Stimulated activated CD8-positive, alpha-beta memory T cell treated with anti-CD3 and anti-CD28 coated beads, Interleukin-15, amount 100 ng/mL, for 1 hour (primary cell): ENCODE results near the gene GPR87.

ENCODE experiments used
- DNase-seq: peaks from one replicate; pipeline ENCODE4 v3.0.0-alpha.2; 2020; ENCODE audit warnings: low read depth

GPR87 gene

DNA sequence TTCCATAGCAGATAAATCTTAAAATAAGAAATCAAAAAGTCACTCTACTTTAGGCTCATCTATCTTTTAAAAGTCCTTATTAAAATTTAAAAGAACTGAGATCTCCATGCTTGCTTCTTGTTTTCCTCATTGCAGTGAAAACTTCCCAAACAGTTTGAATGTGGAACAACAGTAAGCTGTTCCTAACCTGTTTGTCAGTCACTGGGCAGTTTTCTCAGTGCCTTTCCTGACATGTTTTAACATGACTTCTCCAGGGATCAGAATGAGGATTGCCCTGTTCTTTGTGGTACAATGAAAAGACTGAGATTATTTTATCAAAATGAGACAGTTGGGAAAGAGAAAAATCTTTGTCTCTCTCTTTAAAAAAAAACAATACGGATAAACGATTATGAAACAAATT lies 774 bp downstream of the GPR87 start:
- DNase-seq = no peak

DNA sequence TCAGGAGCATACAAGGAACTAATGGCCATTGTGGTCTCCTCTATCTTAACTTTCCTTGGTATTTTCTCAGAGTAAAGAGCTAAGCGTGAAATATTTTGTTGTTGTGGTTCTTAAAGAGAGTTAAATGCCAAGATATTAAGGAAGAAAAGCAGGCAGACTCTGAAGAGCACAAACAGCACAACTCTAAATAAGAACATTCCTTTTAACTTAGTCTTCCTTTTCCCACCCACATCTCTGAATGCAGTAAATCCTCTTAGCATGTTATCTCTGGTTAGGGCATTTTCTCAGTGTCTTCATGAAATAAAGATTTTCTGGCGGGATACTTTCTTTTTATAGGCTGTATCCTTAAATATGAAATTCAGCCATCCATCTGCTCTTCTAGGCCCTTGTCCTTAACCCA lies 1.5 kb downstream of the GPR87 start:
- no peak for DNase-seq

DNA sequence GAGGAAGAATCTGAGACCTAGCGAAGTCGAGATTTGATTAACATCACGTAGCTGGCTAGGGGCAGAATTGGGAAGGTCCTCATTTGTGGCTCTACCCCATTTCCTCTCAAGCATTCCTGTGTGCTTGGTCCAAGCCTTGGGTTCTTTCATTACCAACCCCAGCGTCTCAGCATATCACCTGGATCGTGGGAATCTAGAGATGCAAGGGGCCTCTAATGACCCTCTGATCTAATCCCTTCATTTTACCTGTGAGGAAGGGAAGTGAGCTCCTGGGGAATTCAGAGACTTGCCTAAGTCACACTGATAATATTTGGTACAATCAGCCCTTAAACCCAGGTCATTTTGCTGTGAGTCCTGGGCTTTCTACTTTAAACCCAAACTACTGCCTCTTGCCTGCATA lies 2.0 kb downstream of the GPR87 start:
- no peak for DNase-seq

DNA sequence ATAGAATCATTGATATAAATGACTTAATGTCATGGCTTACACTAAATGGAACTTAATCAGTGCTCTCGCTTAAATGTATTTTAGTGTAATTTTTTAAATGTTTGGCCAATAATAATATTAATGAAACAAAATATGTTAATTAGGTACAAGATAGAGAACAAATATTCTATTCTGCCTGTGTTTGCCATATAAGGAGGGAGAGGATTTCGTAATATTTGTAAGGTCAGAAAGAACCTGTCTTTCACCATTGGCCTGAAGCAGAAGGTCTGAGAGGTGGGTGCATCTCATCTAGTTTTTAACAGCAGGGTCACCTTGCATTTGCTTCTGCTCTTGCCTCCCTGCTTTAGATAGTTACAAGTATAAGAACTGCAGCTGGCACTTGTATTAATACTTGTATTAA lies 2.5 kb downstream of the GPR87 start:
- no peak for DNase-seq

DNA sequence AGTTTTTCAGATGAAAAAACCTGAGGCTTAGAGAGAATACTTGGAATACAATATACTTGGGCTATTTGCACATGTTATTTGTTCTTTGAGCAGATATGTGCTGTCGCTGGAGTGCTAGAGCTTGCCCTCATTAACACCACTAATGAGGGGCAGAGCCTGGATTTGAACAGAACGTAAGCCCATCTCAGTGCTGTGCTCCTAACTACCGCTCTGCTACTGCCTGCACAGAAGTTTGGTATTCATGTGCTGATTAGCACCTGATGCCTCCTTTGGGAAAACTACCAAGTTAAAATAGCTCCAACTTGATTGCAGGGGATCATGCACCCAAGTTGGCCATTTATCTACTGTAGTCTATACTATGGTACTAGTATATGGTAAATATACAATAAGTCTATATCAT lies 3.6 kb downstream of the GPR87 start:
- no peak for DNase-seq

DNA sequence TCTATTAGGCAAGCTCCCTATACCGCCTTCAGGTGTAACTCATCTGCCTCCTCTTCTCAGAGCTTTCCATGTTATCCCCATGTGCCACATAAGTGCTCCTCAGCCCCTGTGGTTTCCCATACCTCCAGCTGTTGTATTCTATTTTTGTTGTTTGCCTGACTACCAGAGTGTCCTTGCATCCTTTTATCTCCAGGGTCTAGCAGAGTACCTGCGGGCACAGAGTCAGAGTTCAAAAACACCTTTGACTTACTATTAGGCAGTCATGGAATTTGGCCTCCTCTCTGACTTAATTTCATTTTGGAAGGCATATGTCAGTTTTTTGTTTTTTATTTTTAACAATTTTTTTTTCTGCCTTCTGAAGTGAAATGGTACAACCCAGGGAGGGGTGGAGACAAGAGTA lies 7.1 kb downstream of the GPR87 start:
- DNase-seq = no peak

DNA sequence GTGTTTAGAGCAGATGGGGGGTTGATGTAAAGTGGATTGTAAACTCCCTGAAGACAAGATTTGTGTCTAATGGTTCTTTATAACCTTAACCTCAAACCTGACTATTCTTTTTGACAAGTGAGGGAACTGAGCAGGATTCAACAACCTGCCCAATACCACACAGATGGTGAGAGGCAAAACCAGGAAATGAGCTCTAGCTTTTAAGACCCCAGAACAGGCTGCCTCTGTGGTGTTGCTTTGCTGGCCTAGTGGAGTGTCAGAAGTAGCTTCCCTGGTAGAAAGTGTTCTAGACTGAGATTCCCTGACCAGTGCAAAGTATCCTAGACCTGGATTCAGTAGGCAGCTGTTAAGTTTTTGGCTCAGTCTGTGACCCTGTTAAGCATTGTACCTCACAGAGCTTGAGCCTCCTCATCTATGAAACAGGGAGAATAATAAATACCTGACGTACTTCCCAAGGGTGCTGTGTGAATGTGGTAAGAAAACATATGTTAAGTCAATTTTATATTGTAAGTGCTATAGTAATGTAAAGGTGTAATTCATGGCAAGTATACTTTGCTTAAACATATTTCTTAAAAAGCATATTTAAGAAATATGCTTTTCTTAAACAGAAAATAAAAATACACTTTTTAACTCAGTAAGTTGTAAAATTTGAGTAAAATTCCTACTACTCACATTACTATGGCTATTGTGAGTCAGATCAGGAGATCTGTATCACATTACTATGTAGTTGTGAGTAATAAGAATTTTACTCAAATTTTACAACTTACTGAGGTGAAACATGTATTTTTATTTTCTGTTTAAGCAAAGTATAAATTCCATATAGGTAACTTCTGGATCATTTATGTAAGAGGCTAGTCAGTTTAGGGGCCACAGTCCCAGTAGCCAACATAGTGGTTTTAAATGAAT lies 8.8 kb downstream of the GPR87 start:
- no peak for DNase-seq

DNA sequence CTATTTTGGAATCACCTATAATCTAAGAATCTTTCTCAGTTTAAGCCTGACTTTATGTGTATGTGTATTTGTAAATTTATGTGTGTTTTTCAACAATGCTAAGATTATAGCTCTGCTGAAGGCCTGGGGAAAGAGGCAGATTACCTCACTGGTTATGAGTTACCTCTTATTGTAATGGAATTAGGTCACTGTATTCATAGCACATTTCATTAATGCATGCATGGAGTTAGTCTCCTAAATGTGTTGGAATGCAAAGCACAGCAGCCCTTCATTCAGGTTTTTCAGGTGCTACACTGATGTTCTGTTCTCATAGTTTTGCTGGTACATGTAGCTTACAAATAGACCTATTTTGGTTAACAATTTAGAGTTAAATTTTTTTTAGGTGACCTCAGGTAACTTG lies 9.5 kb downstream of the GPR87 start:
- DNase-seq = no peak

DNA sequence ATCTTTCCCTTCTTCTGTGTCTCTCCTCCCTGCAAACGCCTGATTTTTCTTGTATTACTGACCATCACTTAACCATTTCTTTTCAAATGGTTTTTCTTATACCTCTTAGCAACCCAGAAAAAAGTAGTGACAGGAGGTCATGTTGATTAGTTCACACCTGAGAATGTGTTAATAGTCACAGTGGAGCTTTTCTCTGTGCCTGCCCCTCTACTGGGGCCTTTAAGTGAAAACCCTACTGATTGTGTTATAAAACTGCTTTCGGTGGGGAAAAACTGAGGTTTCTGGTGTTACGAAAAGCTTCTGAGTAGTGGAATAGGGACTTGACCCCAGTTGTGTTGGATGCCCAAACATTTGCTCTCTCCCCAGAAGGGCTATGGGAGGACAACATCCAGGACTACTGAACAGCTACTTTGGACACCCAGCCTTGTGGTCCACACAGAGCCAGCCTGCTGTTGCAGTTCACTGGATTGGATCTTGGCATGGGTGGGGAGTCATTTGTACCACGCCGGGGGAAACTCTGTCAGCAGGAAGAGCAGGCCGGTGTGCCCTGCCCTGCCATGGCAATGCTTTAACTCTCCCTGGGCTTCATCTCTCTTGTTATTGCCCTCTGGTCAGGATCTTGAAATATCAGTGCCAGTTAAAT lies 10.3 kb downstream of the GPR87 start:
- no peak for DNase-seq

DNA sequence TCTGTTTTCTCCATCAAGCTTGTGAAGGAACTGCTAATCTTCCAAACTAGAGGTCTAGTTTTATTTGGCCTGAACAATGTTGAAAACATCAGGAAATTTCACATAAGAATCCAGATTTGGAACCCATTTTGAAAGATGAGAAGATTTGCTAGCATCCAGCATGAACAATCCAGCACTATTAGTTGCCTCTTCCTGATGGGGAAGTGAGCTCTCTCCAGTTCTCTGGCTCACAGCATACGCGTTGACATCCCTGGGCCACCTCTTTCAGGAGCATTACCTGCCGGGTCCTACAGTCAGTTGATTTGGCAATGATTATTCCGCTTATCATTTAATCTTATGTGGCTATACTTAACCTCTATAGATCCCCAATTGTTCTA lies 10.9 kb downstream of the GPR87 start:
- DNase-seq = no peak

DNA sequence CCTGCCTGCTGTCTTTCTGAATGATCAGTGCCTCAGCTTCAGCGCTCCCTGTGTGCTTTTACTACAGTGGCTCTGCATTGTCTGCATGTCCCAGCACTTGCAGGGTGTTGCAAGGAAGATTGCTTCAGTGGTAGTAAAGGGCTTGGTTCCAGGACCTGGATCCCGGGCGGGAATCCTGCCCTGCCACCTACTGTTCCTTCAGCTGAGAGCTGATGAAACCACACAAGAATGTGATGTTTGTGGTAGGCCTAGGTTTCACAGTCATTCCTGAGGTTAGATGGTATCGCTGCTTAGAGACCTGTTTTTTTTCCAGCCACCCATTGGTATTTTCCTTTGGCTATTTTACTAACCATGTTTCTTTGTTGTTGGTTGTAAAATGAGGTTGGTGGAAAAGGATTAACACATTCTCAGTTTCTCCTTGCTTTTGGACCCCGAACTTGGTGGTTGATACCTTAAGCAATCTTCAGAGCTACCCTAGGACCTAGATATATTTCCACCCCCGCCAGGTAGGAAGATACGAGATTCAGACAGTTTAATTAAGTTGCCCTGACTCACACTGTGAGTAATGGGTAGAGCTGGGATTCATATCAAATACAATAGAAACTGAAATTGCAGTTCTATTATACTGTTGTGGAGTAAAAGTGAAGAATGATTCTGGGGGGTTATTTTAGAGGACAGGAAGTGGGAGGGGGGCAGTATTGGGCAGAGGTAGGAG lies 11.4 kb downstream of the GPR87 start:
- DNase-seq = no peak

DNA sequence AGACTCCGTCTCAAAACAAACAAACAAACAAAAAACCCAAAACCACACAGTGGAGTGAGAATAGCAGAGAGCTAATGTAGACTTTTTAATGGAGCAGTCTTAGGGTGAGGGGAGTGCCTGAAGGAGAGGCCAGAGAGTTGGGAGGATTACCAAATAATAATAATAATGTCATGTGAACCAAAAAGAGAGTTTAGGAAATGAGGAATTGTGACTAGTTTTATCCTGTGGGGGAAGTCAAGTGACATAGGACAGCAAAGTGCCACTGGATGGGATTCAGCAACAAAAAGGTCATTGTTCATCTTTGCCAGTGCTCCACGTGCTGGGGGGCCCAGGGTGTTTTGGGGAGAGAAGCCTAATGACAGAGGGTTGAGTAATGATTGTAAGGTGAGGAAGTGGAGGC lies 12.9 kb downstream of the GPR87 start:
- no peak for DNase-seq

DNA sequence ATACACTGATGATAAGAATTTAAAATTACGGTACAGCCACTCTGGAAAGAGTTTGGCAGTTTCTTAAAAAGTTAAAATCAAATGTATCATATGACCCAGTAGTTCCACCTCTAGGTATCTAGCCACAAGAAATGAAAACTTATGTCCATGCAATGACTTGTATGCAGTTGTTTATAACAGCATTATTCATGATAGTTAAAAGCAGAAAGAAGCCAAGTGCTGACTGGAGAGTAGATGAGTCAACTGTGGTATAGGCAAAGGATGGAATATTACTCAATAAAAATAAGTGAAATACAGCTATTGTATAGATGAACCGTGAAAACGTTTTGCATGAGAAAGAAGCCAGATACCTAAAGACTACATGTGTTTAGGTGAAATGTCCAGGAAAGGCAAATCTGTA lies 14.8 kb downstream of the GPR87 start:
- no peak for DNase-seq

DNA sequence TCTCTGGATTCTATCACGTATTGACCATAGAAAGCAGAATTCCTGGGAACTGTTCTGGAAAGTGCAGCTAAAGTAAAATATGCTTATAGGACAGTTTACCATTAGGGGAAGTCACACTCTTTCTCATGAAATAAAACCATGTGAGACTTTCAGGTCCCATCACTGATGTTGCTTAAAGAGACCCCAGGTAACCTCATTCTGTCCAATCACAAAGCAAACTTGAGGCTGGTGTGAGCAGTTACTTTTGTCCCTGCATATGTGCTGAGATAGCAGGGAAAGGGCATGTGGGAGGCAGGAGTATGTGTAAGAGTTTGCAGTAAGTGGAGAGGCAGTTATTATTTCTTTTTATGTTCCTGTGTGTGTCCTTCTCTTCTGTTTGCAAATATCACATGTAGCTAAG lies 16.1 kb downstream of the GPR87 start:
- DNase-seq = no peak

DNA sequence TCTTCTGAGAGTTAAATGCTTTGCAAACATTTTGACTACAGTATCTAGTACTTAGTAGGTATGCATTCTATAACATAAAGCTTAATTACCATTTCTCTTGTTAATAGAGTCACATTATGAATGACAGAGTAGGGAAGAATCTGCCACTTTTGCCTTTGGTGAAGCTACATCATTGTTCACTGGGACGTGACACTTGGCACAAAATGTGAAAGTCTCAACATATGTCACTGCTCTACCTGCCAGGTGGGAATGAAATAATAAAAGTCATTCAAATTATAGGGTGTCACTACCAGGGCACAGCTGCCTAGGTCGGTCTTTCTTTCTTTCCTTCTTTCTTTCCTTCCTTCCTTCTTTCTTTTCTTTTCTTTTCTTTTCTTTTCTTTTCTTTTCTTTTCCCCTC lies 17.6 kb downstream of the GPR87 start:
- no peak for DNase-seq

DNA sequence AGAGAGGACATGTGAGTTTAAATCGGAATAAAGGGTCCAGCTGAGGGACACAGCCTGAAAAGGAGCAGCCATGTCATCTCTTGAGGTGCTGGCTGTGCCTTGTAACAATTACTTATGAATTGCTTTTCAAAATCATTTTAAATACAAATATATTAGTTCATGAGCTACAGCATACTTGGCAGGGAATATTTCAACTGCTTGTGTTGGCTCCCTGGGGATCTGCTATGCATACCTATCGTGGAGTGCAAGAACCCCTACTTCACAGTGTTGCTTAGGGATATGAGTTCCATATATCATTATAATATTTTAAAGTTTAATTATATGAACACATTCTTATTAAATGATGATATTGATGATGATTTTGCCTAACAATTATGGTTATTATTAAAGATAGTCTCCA lies 19.2 kb downstream of the GPR87 start:
- no peak for DNase-seq

DNA sequence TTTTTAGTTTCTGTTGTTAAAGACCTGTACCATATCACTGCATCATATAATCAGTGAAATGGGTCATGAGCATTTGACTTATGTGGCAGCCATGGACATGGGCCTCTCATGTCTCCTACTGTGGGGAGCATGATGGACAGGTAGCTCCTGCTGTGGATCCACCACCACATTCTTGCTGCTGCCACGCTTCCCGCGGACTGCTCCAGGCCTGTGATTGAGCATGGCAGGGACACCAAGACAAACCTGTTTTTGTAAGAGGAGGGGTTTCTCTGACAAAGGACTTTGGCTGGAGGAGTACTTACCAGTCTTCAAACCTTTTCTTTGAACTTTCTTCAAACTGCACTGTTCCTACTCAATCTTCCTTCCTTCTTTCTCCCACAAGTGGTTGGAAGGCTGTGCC lies 20.4 kb downstream of the GPR87 start:
- no peak for DNase-seq

DNA sequence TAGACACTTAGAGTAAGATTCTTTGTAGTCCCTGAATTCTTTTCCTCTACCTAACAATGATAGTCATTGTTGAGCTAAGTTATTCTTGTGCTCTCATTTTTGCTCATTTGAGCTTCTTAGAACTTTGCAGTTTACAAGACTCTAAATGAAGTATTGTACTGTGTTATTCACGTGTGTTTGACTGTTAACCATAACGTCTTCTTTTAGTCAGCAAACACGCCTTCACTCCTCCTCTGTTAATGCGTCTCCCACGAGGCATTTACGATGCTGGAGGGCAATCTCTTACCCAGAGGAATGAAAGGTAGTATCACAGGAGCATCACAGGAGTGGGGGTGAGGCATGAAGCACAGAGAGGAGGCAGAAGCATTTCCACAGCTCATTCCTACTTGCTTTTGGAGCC lies 23.5 kb downstream of the GPR87 start:
- DNase-seq = no peak

DNA sequence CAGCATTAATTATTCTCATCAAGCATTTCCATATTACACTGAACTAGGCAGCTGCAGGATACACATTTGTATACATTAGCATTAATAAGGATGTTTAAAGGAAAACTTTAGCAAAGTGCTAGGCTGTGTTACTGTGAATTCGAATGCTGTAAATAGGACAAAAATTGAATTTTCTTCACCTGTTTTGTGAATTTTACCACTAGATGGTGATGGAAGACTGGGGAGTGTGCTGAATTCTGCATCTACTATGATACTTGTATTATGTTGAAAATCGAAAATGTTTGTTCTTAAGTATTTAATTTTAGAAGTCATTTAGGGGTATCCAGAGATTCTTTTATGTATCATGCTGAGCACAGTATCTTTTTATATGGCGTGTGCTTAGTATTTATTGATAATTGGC lies 25.9 kb downstream of the GPR87 start:
- no peak for DNase-seq

DNA sequence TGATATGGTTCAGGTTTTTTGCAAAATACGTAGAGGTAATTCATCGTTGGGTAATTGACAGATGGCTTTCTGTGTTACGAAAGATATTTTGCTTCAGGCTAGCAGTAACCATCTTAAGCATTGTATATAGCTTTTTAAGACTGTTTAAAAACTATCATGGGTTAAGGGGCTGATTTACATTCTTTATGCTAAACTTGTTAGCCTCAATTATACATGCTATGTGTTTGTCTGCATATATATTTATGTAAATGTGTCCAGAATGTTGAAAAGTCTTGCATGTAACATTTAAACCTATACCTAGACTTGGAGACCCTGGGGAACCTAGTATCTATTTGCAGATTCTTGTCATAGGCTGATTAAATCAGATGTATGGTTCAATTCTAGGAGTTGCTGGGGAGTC lies 27.2 kb downstream of the GPR87 start:
- no peak for DNase-seq

DNA sequence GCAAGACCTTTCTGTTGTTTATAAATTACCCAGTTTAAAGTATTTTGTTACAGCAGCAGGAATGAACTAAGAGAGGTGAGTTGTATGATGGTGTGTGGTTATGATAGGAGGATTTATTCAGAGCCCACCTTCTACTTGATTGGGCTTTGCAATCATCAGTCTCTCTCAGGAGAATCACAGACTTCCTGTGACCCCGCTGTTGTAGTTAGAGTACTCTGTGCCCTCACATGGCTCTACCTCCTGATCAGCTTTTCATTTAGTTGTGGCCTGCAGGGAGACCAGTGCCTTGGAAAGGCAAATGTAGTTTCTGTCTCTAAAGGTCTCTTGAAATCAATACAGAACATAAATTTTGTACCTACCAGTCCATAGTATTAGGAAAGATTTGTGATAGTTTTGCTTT lies 30.7 kb downstream of the GPR87 start:
- DNase-seq = no peak

DNA sequence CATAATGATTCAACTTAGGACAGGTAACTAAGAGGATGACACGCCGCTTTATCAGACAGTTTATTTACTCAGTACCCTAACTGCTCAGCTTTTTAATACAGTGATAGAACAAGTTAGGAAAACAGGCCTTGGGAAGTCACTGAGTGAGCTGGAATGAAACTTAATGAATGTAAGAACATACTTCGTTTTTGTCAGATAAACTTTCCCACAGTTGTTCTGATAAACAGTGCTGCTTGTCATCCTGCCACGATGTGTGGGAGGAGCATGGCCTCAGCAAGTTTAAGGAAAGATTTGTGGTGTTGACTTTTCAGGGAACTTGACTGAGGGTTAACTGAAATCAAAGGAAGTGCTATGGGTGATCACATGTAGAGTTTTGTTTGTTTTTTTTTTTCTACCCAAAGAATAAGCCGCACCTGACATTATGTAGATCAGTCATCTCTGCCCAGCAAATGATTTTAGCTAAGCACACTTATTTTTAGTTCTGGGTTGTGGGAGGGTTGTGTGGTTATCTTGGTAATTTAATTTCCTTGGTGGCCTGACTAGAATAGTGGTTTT lies 32.6 kb downstream of the GPR87 start:
- no peak for DNase-seq

DNA sequence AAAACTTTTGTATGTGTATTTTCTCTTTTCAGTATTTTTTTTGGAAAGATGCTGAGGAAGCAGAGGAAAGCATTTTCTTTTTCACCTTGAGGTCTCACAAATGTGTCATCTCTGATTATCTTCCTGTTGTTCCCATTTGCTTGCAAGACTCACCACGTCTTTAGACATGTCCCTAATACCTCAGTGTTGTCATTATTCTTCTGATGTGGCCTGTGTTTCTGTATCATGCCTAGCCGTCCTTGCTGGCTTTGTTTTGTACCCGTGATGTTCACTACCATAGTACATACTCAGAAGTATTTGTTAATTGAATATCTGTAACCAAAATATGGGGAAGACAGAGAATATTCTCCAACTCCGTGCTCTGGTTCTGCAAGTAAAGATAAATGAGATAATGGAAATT lies 33.2 kb downstream of the GPR87 start:
- no peak for DNase-seq
